T-cell (primary cell): ENCODE data around the gene MOK. TPM values are rescaled to one million over a fixed set of nuclear protein-coding genes. Genes with fewer than 3 reads are reported as not detected.

Experiments
- ATAC-seq, 4 experiments: fragments of 200-7000 bp in 3 of 4; fragments of 150-1000 bp in 1 of 4; cut with Tn5 transposase; replicated peaks in 1 of 4; 1 replicate in 3 of 4; 2 replicates in 1 of 4; pipeline ENCODE4 v1.10.0; 2021; ENCODE audit warnings: moderate library complexity in 3 of 4, mild to moderate bottlenecking in 2 of 4, moderate number of reproducible peaks in 1 of 4
- CTCF ChIA-PET, 2 donors: fragments of 300-600 bp; sonication (Branson Sonifier 250); formaldehyde crosslinking; loops; one replicate each; lab custom pipeline; 2022; ENCODE audit warnings: antibody characterized with exemption in 2 of 2; lab: Charles Lee
- POLR2A ChIA-PET, 2 donors: fragments of 300-600 bp; sonication (Branson Sonifier 250); formaldehyde crosslinking; loops; one replicate each; lab custom pipeline; 2022; ENCODE audit warnings: antibody characterized with exemption in 2 of 2; lab: Charles Lee
- DNase-seq, 35 experiments: peaks; one replicate each; pipeline versions ENCODE4 v3.0.0 to v3.0.0-alpha.2; 2013 to 2023
- H3K27ac ChIP-seq: one replicate; pipeline ENCODE4 v1.5.1; 2013; ENCODE audit warnings: low read length
- H3K27me3 ChIP-seq, 2 experiments: replicated peaks in 1 of 2; 1 replicate in 1 of 2; 2 replicates in 1 of 2; pipeline versions ENCODE4 v1.6.1 to v1.7.0; 2013; ENCODE audit warnings: low read length in 1 of 2, mixed read lengths in 1 of 2; ENCODE audit not compliant: control insufficient read depth in 2 of 2, insufficient read depth in 2 of 2; ENCODE audit errors: extremely low read depth in 1 of 2
- H3K36me3 ChIP-seq, 2 donors: 1 replicate in 1 of 2; 2 replicates in 1 of 2; pipeline versions ENCODE4 v1.6.1 to v1.7.0; 2013; ENCODE audit warnings: low read length in 1 of 2; ENCODE audit not compliant: control insufficient read depth in 2 of 2, insufficient read depth in 1 of 2; ENCODE audit errors: extremely low read depth in 1 of 2
- H3K4me1 ChIP-seq, 2 experiments: 1 replicate in 1 of 2; 2 replicates in 1 of 2; pipeline versions ENCODE4 v1.6.1 to v1.7.0; 2013; ENCODE audit warnings: low read length in 2 of 2, mixed read lengths in 1 of 2; ENCODE audit not compliant: insufficient read depth in 2 of 2, control insufficient read depth in 1 of 2; ENCODE audit errors: extremely low read depth in 1 of 2
- H3K4me3 ChIP-seq, 2 donors: 1 replicate in 1 of 2; 2 replicates in 1 of 2; pipeline versions ENCODE4 v1.5.1 to v1.7.0; 2013; ENCODE audit warnings: mild to moderate bottlenecking in 2 of 2, low read length in 1 of 2, moderate library complexity in 1 of 2; ENCODE audit not compliant: control insufficient read depth in 1 of 2; ENCODE audit errors: extremely low read depth in 1 of 2
- H3K9me3 ChIP-seq: 2 replicates; pipeline ENCODE4 v1.7.0; 2013
- H3K27ac Mint-ChIP-seq, 2 donors: one replicate each; pipeline ENCODE4 v1.8.0; 2020 to 2021; ENCODE audit warnings: mild to moderate bottlenecking in 2 of 2, mixed read lengths in 2 of 2
- H3K27me3 Mint-ChIP-seq, 2 donors: one replicate each; pipeline ENCODE4 v1.8.0; 2021 to 2022; ENCODE audit warnings: mixed read lengths in 2 of 2
- H3K36me3 Mint-ChIP-seq: one replicate; pipeline ENCODE4 v1.8.0; 2021; ENCODE audit warnings: mixed read lengths
- H3K4me1 Mint-ChIP-seq, 3 donors: one replicate each; pipeline ENCODE4 v1.8.0; 2020 to 2022; ENCODE audit warnings: mixed read lengths in 3 of 3, mild to moderate bottlenecking in 1 of 3
- H3K4me3 Mint-ChIP-seq, 3 donors: one replicate each; pipeline ENCODE4 v1.8.0; 2020 to 2022; ENCODE audit warnings: mild to moderate bottlenecking in 3 of 3, mixed read lengths in 3 of 3, moderate library complexity in 3 of 3
- H3K9me3 Mint-ChIP-seq, 3 donors: one replicate each; pipeline ENCODE4 v1.8.0; 2020 to 2022; ENCODE audit warnings: mixed read lengths in 3 of 3
- WGBS: methylation state at CpG from one replicate; pipeline ENCODE4 v1.1.5; 2013; ENCODE audit warnings: missing lambda C conversion rate; ENCODE audit not compliant: insufficient coverage; 5-methylcytosine and 5-hydroxymethylcytosine counted together
- total RNA-seq, 35 experiments: library from RNA in 6 of 35; stranded (reverse) in 6 of 35; fragments of 120-200 nt in 1 of 35; gene quantifications; one replicate each; pipeline versions ENCODE4 v1.2.1 to v1.2.4 and lab custom pipeline; 2013 to 2026

The MOK gene
- total RNA-seq, 5 donors from 2014 or later (not counting 1 experiment from before 2014, with no cell fraction given), result 0.77 to 4.1 (median 1.9) TPM

- ATAC-seq, result no peak
- no peak for DNase-seq
- Histone ChIP-seq H3K36me3 (peaks cover 22 to 78% of the 10 kb centered on the region in 2 donors), H3K27ac (no peak overlapping the region), H3K4me1 (no peaks in the 10 kb centered on the region), H3K4me3 (no peak overlapping the region), H3K9me3 (no peaks in the 10 kb centered on the region), H3K27me3 (no peaks in the 10 kb centered on the region)
- H3K27ac Mint-ChIP-seq, result no peak overlapping the region
- CTCF ChIA-PET, result no interaction called here
- H3K9me3 Mint-ChIP-seq, result no peaks in the 10 kb centered on the region
- H3K4me3 Mint-ChIP-seq, result no peak overlapping the region
- H3K4me1 Mint-ChIP-seq, result peaks cover 0 to 5% (median 2%) of the 10 kb centered on the region in 3 donors
- POLR2A ChIA-PET, result no interaction called here
- H3K36me3 Mint-ChIP-seq, result peaks cover 53% of the 10 kb centered on the region
- WGBS, result 97% methylated on average over 15 of the region's 16 CpGs
- no peaks in the 10 kb centered on the region for H3K27me3 Mint-ChIP-seq
Measured at GRCh38 chr14:102348376-102348775, 43.4 kb upstream of the MOK start.

DNA sequence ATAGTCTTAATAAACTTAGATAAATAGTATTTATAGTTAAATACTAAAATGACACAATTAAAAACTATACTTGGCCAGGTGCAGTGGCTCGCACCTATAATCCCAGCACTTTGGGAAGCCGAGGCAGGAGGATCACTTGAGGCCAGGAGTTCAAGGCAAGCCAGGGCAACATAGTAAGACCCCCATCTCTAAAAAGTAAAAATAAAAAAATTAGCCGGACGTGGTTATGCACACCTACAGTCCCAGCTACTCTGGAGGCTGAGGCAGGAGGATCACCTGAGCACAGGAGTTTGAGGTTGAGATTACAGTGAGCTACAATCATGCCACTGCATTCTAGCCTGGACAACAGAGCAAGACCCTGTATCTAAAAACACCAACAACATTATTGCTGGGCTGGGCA is 41.7 kb upstream of the MOK start:
- CTCF ChIA-PET, result no interaction called here
- Histone ChIP-seq H3K4me3 (no peak overlapping the region), H3K4me1 (no peaks in the 10 kb centered on the region), H3K36me3 (peaks cover 15 to 78% of the 10 kb centered on the region in 2 donors), H3K27me3 (no peaks in the 10 kb centered on the region), H3K9me3 (no peaks in the 10 kb centered on the region), H3K27ac (no peak overlapping the region)
- no CpG with 5 or more reads among the region's 4 CpGs for WGBS
- POLR2A ChIA-PET, result no interaction called here
- H3K36me3 Mint-ChIP-seq, result peaks cover 51% of the 10 kb centered on the region
- ATAC-seq, result no peak
- no peaks in the 10 kb centered on the region for H3K4me1 Mint-ChIP-seq
- DNase-seq, result no peak
- H3K9me3 Mint-ChIP-seq, result no peaks in the 10 kb centered on the region
- no peak overlapping the region for H3K4me3 Mint-ChIP-seq
- H3K27me3 Mint-ChIP-seq, result no peaks in the 10 kb centered on the region
- H3K27ac Mint-ChIP-seq, result no peak overlapping the region

GRCh38 chr14:102345232-102345631 is 40.3 kb upstream of the MOK start:
- 86% methylated on average over 2 of the region's 3 CpGs for WGBS

DNA sequence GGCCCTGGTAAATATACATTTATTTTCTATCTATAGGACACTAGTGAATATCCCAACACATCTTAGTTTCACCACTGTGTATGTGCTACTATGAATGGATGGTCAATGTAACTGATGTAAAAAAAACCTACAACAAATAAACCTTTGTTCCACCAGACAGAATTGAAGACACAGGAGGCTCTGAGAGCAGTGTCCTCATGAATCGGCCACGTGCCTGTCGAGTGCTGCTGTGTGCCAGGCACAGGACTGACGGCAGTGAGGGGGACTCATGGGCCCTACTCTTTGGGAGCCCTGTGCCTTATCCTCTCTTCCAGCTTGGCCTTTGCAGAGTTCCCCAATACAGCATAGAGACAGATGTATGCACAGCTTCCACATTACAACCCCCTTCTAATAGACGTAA is 39.5 kb upstream of the MOK start:
- Mint-ChIP-seq H3K36me3 (peaks cover 44% of the 10 kb centered on the region), H3K4me3 (no peak overlapping the region), H3K9me3 (no peaks in the 10 kb centered on the region), H3K27me3 (no peaks in the 10 kb centered on the region), H3K4me1 (no peaks in the 10 kb centered on the region), H3K27ac (no peak overlapping the region)
- POLR2A ChIA-PET, result no interaction called here
- WGBS, result 90% methylated on average over 2 of the region's 5 CpGs
- Histone ChIP-seq H3K36me3 (peaks cover 15 to 77% of the 10 kb centered on the region in 2 donors), H3K9me3 (no peaks in the 10 kb centered on the region), H3K27ac (no peak overlapping the region), H3K4me3 (no peak overlapping the region), H3K27me3 (no peaks in the 10 kb centered on the region), H3K4me1 (no peaks in the 10 kb centered on the region)
- DNase-seq (no peak), ATAC-seq (no peak)
- CTCF ChIA-PET, result no interaction called here

More at GRCh38 chr14:102345232-102345631, 40.3 kb upstream of the MOK start:
- ATAC-seq (no peak), DNase-seq (no peak)
- Mint-ChIP-seq H3K36me3 (peaks cover 51% of the 10 kb centered on the region), H3K27ac (no peak overlapping the region), H3K9me3 (no peaks in the 10 kb centered on the region), H3K4me3 (no peak overlapping the region), H3K27me3 (no peaks in the 10 kb centered on the region), H3K4me1 (no peaks in the 10 kb centered on the region)
- Histone ChIP-seq H3K4me1 (no peaks in the 10 kb centered on the region), H3K27me3 (no peaks in the 10 kb centered on the region), H3K9me3 (no peaks in the 10 kb centered on the region), H3K36me3 (peaks cover 15 to 81% of the 10 kb centered on the region in 2 donors), H3K27ac (no peak overlapping the region), H3K4me3 (no peak overlapping the region)
- CTCF ChIA-PET, result no interaction called here
- POLR2A ChIA-PET, result no interaction called here

- H3K27me3 ChIP-seq, result no peaks in the 10 kb centered on the region
- no peaks in the 10 kb centered on the region for H3K9me3 ChIP-seq
- H3K36me3 Mint-ChIP-seq, result peaks cover 41% of the 10 kb centered on the region
- no peak overlapping the region for H3K27ac ChIP-seq
- peaks cover 18 to 73% of the 10 kb centered on the region in 2 donors for H3K36me3 ChIP-seq
- H3K27ac Mint-ChIP-seq, result no peak overlapping the region
- H3K4me3 ChIP-seq, result no peak overlapping the region
- H3K4me1 ChIP-seq, result no peaks in the 10 kb centered on the region
- H3K27me3 Mint-ChIP-seq, result no peaks in the 10 kb centered on the region
- WGBS, result 100% methylated on average over 3 of the region's 7 CpGs
- H3K4me1 Mint-ChIP-seq, result no peaks in the 10 kb centered on the region
- DNase-seq (no peak), ATAC-seq (no peak)
- H3K9me3 Mint-ChIP-seq, result no peaks in the 10 kb centered on the region
- no peak overlapping the region for H3K4me3 Mint-ChIP-seq
- ChIA-PET POLR2A (no interaction called here), CTCF (no interaction called here)
Measured at GRCh38 chr14:102344084-102344483, 39.1 kb upstream of the MOK start.

DNA sequence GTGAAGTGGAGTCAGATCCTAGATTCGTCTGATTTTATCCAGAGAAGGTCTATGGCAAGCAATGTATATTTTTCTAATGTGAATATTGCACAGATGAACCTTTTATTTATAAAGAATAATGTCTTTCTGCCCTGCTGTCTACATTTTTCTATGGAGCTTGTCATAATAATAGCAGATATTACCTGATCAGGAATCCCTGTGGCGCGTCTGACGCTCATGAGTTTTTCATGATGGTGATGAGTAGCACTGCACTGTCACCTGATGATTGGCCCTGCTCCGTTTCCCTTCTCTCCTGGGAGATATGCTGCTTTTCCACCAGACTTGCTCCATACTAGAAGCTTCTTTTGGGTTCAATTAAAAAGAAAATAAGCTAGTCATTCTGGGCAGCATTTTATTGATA is 37.3 kb upstream of the MOK start:
- Mint-ChIP-seq H3K4me1 (no peaks in the 10 kb centered on the region), H3K27ac (no peak overlapping the region), H3K36me3 (peaks cover 36% of the 10 kb centered on the region), H3K9me3 (no peaks in the 10 kb centered on the region), H3K4me3 (no peak overlapping the region), H3K27me3 (no peaks in the 10 kb centered on the region)
- DNase-seq (no peak), ATAC-seq (no peak)
- Histone ChIP-seq H3K36me3 (peaks cover 24 to 68% of the 10 kb centered on the region in 2 donors), H3K4me1 (no peaks in the 10 kb centered on the region), H3K9me3 (no peaks in the 10 kb centered on the region), H3K27me3 (no peaks in the 10 kb centered on the region), H3K4me3 (no peak overlapping the region), H3K27ac (no peak overlapping the region)
- ChIA-PET POLR2A (no interaction called here), CTCF (interaction anchor here (0.6 to 0.7 kb wide), 2 partner anchors 14 to 491 kb away, joined by 3 to 6 read pairs; no protein-coding TSS in a partner anchor)
- WGBS, result 96% methylated on average over 3 of the region's 5 CpGs

GRCh38 chr14:102341566-102341965 is 36.6 kb upstream of the MOK start:
- ChIA-PET POLR2A (no interaction called here), CTCF (no interaction called here)
- H3K36me3 Mint-ChIP-seq, result peaks cover 31% of the 10 kb centered on the region

More at GRCh38 chr14:102341566-102341965, 36.6 kb upstream of the MOK start:
- Histone ChIP-seq H3K27ac (no peak overlapping the region), H3K9me3 (no peaks in the 10 kb centered on the region), H3K4me1 (no peaks in the 10 kb centered on the region), H3K36me3 (peaks cover 24 to 65% of the 10 kb centered on the region in 2 donors), H3K4me3 (no peak overlapping the region), H3K27me3 (no peaks in the 10 kb centered on the region)
- H3K27me3 Mint-ChIP-seq, result no peaks in the 10 kb centered on the region
- no peaks in the 10 kb centered on the region for H3K9me3 Mint-ChIP-seq
- no peak for ATAC-seq
- H3K27ac Mint-ChIP-seq, result no peak overlapping the region
- DNase-seq, result no peak
- H3K4me3 Mint-ChIP-seq, result no peak overlapping the region
- H3K4me1 Mint-ChIP-seq, result no peaks in the 10 kb centered on the region
- 91% methylated on average over 8 of the region's 8 CpGs for WGBS
